Fibroblast of skin of left quadriceps (primary cell): ENCODE data around the gene OR51E2.

Experiments used
- DNase-seq, 2 experiments: peaks; one replicate each; pipeline ENCODE4 v3.0.0-alpha.2; 2013; ENCODE audit warnings: low read depth in 2 of 2

The OR51E2 gene

GRCh38 chr11:4664183-4664582, 33.5 kb downstream of the OR51E2 start:
- DNase-seq, result no peak

GRCh38 chr11:4662876-4663275, 34.8 kb downstream of the OR51E2 start:
- DNase-seq, result no peak

DNA sequence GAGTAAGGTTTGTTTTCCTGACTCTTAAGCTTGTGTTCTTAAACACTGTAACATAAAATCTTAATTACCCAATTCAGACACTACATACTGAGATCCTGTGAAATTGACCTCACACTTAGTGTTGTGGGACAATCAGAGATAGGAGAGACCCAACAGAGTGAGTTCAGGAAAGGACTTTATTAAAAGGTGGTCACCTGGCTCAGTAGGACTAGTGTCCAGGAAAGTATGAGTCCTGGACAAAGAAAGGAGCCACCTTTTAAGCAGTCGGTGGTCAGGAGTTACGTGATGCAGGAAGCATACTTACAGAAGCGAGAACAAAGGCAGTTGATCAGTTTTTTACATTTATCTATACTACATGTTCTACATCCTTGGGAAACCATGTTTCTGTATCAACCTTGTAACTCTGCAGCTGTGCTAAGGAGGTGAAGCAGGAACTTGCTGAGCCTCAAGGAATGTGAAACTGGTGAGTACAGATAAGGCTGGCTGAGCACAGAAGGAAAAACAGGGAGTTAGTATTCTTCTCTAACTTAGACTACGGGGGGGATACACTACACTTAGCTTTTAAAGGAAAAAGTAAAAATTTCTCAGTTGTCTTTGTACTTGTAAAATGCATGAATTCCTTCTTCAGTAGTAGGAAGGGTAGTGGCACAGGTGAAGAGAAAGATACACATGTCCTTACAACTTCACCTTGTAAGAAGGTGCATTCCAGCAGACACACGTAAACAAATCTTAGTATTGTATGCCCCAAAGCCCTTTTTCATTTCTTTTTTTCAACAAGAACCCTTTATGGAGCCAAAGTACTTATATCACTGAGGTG, 38.8 kb downstream of the OR51E2 start:
- no peak for DNase-seq

- no peak for DNase-seq
Observed at GRCh38 chr11:4654635-4655369, 42.9 kb downstream of the OR51E2 start.

GRCh38 chr11:4647766-4648165, 49.9 kb downstream of the OR51E2 start:
- no peak for DNase-seq

DNA sequence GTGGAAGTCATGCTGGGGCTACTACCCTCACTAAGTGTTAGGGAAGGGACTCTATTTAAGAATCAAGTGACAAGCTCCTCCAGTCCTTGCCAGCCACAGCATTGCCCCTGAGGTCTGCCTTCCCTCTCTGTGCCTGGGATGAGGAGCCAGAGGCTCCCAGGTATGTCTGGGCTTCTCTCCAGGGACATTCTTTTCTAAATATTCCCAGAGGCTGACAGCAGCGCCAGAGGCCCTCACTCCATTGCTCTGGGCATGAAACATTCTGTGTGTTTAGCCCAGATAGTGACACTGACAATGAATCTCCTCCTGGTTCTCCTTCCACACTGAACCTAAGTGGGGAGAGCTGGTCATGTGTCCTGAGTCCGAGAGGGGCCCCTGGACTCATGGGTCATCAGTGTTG, 51.7 kb downstream of the OR51E2 start:
- no peak for DNase-seq

GRCh38 chr11:4644233-4644632, 53.4 kb downstream of the OR51E2 start:
- DNase-seq, result no peak

- no peak for DNase-seq
Observed at GRCh38 chr11:4643682-4644081, 54.0 kb downstream of the OR51E2 start, which contains the start of gene OR51E1. Gene OR51E1, plus strand, starts transcription at chr11:4643982. Its CDS starts 8,545 bp downstream, at chr11:4652527.

DNA sequence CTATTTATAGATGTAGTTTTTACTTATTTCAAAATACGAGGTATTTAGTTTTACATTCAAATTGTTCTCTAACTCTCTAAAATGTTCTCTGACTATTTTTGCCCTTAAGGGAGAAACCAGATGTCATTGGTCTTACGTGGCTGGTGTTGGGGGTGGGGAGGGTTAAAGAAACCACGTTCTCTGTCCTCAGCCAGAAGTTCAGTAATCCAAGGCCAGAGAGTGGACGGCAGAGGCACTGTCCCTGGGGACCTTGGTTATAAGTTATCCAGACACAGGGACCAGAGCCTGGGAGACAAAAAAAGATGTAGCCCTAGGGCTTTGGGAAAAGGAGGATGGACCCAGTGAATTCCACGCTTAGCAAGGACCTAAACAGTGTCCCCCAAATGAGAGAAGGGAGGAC, 54.6 kb downstream of the OR51E2 start:
- DNase-seq, result no peak

DNA sequence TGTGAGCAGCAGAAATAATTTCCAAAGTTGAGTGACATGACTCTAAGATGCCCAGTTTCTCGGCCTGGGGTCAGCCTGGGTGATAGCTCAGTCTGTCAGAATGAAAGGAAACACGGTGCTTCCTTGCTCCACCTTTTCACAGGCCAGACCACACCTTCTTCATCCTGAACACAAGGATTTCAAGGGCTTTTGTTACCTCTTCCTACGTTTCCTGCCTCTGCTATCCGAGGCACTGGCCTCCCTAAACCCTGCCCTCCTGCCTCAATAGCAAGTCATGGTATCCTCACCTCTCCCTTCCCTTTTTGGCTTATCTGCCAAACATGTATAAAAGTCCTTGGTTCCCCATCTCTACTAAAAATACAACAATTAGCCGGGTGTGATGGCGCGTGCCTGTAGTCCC, 55.6 kb downstream of the OR51E2 start:
- no peak for DNase-seq

DNA sequence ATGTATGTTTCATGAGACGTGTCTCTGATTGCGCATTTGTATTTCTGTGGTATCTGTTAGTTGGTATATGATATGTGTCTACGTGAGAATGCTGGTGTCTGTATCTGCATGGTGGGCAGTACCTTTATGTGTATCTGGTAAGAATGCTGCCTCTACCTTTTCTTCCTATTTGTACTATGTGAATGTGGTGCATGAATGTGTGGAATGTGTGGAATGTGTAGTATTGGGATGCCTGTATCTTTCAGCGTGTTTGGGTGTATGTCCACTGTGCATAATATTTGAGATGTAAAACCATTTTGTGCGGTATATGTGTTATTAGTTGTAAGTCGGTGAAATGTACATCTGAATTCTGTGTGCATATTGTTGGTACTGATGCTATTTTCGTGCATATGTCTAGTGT, 56.2 kb downstream of the OR51E2 start:
- DNase-seq, result no peak

- no peak for DNase-seq
Observed at GRCh38 chr11:4639931-4640330, 57.7 kb downstream of the OR51E2 start.

DNA sequence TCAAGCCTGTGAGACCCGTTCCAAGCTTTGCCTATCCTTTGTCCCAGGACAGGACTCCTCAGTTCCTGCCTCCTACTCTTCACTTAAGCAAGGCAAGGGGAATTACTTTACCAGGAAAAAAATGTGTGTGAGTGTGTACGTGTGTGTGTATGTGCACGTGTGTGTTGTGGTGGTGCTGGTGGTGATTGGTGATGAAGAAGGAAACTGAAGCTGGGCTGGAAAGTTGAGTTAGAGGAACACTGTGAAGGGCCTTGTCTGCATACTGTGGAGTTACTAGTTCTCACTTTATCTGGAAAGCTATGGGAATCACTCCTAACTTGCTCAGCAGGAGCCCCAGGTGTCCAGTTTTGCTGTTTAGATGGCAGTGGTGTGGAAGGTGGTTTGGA, 60.0 kb downstream of the OR51E2 start:
- DNase-seq, result no peak

GRCh38 chr11:4636962-4637661, 60.5 kb downstream of the OR51E2 start, which contains the start of gene OR51D1:
Gene OR51D1, plus strand, starts transcription at chr11:4637477. Its CDS starts 2,314 bp downstream, at chr11:4639791.
- DNase-seq, result peak; percentile 20 to 26

GRCh38 chr11:4636136-4636535, 61.5 kb downstream of the OR51E2 start:
- no peak for DNase-seq
